Measurements from ENCODE around the gene FAM221A. TPM values are rescaled to one million over a fixed set of nuclear protein-coding genes. Genes with fewer than 3 reads are reported as not detected.

The FAM221A gene
- total RNA-seq, 1 experiment from 2014 or later: 15.0 TPM

- no peaks in the 10 kb centered on the region; the same call in 1 of the 2 replicates for H3K79me2 ChIP-seq (ENCODE audit: insufficient read depth, low read length)
- H2BK12ac ChIP-seq (ENCODE audit: insufficient read length, low read depth, low read length): no peak overlapping the region
- H3K4me2 ChIP-seq (ENCODE audit: insufficient read depth, insufficient read length, low read length): no peak overlapping the region
- no peak overlapping the region for H3K23ac ChIP-seq (ENCODE audit: insufficient read length, low read depth, low read length)
- H2AFZ ChIP-seq (ENCODE audit: low read length): no peak overlapping the region
- H3K56ac ChIP-seq (ENCODE audit: insufficient read length, low read depth, low read length): no peak overlapping the region
- no peak overlapping the region for H3K9ac ChIP-seq (ENCODE audit: extremely low read depth, insufficient read length, low read length)
- Mint-ChIP-seq H3K9me3 (peaks cover 2 to 4% of the 10 kb centered on the region in 2 experiments; a peak in 3 of 5 replicates), H3K4me1 (no peaks in the 10 kb centered on the region), H3K4me3 (no peak overlapping the region), H3K27ac (peak overlapping the region in 1 of 3 experiments; percentile 61; a peak in 1 of 7 replicates), H3K27me3 (ENCODE audit: low read depth) (no peaks in the 10 kb centered on the region), H3K36me3 (ENCODE audit: insufficient read depth in 1 of 3, low read depth in 3 of 3) (peaks cover 46 to 64% (median 47%) of the 10 kb centered on the region in 3 experiments)
- H3K14ac ChIP-seq (ENCODE audit: insufficient read depth, low read length): no peak overlapping the region
- H4K20me1 ChIP-seq (ENCODE audit: control insufficient read depth, insufficient read depth, insufficient read length): no peaks in the 10 kb centered on the region
- H3K27ac ChIP-seq (ENCODE audit: insufficient read length, low read depth, low read length): no peak overlapping the region
- no peak overlapping the region for H4K91ac ChIP-seq (ENCODE audit: insufficient read length, low read depth, low read length)
- H2BK120ac ChIP-seq (ENCODE audit: low read depth, low read length, poor library complexity, severe bottlenecking): no peak overlapping the region
- H3K27me3 ChIP-seq (ENCODE audit: insufficient read depth, low read length): no peaks in the 10 kb centered on the region
- H3K9me3 ChIP-seq (ENCODE audit: control insufficient read depth, low read depth, low read length): no peaks in the 10 kb centered on the region
- no peak overlapping the region for H2BK15ac ChIP-seq (ENCODE audit: low read depth, low read length)
- H4K5ac ChIP-seq (ENCODE audit: insufficient read length, low read depth, low read length): no peak overlapping the region
- no peak for TF ChIP-seq CTCF (conservative IDR thresholded peaks at IDR 0.05)
- no peaks in the 10 kb centered on the region for H3K4me1 ChIP-seq (ENCODE audit: insufficient read depth, low read length)
- WGBS (ENCODE audit: extremely low coverage, insufficient read length, low lambda C conversion rate): no CpG with 5 or more reads among the region's 4 CpGs
- H2BK5ac ChIP-seq (ENCODE audit: insufficient read length, low read length): no peak overlapping the region
- H3K4ac ChIP-seq (ENCODE audit: low read depth, low read length): no peak overlapping the region
- no peak overlapping the region for H3K18ac ChIP-seq (ENCODE audit: insufficient read length, low read depth, low read length)
- H2BK20ac ChIP-seq (ENCODE audit: low read depth, low read length, poor library complexity, severe bottlenecking): no peak overlapping the region
- H3K79me1 ChIP-seq (ENCODE audit: insufficient read depth, low read depth, low read length, poor library complexity, severe bottlenecking): peaks cover 2% of the 10 kb centered on the region
- H3K23me2 ChIP-seq (ENCODE audit: insufficient read length, low read depth, low read length, poor library complexity, severe bottlenecking): no peaks in the 10 kb centered on the region
- H4K8ac ChIP-seq (replicated peaks; ENCODE audit: insufficient read length, low read depth, low read length): no peak overlapping the region
- no peak overlapping the region for H3T11ph ChIP-seq (ENCODE audit: low read length)
- no peak for DNase-seq
- H2AK5ac ChIP-seq (ENCODE audit: insufficient read length, low read length): no peak overlapping the region
Observed at GRCh38 chr7:23691320-23691719, 11.3 kb downstream of the FAM221A start.

Data from H9 (cell line).